Coronary artery (tissue), 2 donors: Measurements from ENCODE around the gene CCT4.

ENCODE experiments used
- DNase-seq: peaks from one replicate; pipeline ENCODE4 v3.0.0-alpha.2; 2017; ENCODE audit warnings: low spot score
- H3K27ac ChIP-seq, 2 donors: fragments of 200-600 bp; sonication (generic); one replicate each; pipeline ENCODE4 v1.5.1; 2016 to 2019
- H3K4me3 ChIP-seq: fragments of 200-600 bp; sonication (generic); 2 replicates; pipeline ENCODE4 v1.5.1; 2016; ENCODE audit warnings: mild to moderate bottlenecking, moderate library complexity
- TF ChIP-seq, protein P1 (sequence below): fragments of 200-600 bp; sonication (generic); IDR thresholded peaks from one replicate; pipeline ENCODE4 v1.5.1; 2019; ENCODE audit warnings: antibody characterized with exemption

Gene CCT4

GRCh38 chr2:61833971-61834370 is 54.5 kb downstream of the CCT4 start:
- TF ChIP-seq, protein P1, sequence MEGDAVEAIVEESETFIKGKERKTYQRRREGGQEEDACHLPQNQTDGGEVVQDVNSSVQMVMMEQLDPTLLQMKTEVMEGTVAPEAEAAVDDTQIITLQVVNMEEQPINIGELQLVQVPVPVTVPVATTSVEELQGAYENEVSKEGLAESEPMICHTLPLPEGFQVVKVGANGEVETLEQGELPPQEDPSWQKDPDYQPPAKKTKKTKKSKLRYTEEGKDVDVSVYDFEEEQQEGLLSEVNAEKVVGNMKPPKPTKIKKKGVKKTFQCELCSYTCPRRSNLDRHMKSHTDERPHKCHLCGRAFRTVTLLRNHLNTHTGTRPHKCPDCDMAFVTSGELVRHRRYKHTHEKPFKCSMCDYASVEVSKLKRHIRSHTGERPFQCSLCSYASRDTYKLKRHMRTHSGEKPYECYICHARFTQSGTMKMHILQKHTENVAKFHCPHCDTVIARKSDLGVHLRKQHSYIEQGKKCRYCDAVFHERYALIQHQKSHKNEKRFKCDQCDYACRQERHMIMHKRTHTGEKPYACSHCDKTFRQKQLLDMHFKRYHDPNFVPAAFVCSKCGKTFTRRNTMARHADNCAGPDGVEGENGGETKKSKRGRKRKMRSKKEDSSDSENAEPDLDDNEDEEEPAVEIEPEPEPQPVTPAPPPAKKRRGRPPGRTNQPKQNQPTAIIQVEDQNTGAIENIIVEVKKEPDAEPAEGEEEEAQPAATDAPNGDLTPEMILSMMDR: no peak
- Histone ChIP-seq H3K4me3 (no peak overlapping the region), H3K27ac (no peak overlapping the region)
- no peak for DNase-seq

DNA sequence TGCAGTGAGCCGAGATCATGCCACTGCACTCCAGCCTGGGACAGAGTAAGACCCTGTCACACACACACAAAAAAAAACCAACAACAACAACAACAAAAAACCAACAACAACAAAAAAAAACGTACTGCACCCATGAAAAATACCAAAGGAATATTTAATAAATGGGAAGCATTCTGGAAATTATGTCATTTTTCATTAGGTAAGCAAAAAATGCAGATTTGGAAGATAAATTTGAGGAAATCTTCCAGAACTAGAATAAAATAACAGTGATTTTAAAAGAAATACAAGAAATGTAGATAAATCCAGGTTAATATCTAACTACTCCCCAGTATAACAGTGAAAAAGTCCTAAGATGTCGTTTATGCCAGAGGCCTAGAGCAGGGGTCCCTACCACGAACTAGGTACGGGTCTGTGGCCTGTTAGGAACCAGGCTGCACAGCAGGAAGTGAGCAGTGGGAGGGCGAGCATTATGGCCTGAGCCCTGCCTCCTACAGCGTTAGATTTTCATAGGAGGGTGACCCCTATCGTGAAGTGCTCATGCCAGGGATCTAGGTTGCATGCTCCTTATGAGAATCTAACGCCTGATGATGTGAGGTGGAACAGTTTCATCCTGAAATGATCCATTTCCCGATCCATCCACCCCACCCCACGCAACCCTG is 56.1 kb downstream of the CCT4 start:
- DNase-seq: no peak
- H3K4me3 ChIP-seq: no peak overlapping the region
- TF ChIP-seq, protein P1: no peak
- no peak overlapping the region for H3K27ac ChIP-seq

DNA sequence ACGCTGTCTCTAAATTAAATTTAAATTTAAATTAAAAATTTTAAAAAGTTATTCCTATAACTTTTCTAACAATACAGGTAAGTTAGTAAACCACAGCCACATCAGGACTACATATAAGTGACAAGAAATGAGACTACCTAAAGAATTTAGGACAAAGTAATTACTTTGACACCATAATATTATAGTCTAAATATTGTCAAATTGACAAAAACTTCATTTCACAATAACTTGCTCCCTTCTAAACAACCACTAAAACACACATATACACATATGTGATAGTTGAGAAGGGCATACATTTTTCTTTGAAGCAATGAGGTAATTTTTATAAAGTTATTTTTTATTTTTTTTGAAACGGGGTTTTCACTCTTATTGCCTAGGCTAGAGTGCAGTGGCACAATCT is 66.2 kb downstream of the CCT4 start:
- TF ChIP-seq, protein P1: no peak
- no peak overlapping the region for H3K27ac ChIP-seq
- H3K4me3 ChIP-seq: no peak overlapping the region
- no peak for DNase-seq
